Suppressor macrophage treated with lipopolysaccharide for 4 hours (primary cell): ENCODE data around the gene ARHGAP19.
A peak's percentile ranks its signal among the peaks of the same experiment; 100 is the strongest.

Source experiments
- DNase-seq: peaks from one replicate; pipeline ENCODE4 v3.0.0-alpha.2; 2020

The ARHGAP19 gene, protein sequence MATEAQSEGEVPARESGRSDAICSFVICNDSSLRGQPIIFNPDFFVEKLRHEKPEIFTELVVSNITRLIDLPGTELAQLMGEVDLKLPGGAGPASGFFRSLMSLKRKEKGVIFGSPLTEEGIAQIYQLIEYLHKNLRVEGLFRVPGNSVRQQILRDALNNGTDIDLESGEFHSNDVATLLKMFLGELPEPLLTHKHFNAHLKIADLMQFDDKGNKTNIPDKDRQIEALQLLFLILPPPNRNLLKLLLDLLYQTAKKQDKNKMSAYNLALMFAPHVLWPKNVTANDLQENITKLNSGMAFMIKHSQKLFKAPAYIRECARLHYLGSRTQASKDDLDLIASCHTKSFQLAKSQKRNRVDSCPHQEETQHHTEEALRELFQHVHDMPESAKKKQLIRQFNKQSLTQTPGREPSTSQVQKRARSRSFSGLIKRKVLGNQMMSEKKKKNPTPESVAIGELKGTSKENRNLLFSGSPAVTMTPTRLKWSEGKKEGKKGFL

GRCh38 chr10:97292097-97292861 is at the start of gene ARHGAP19:
Gene ARHGAP19, minus strand, starts transcription at chr10:97292637. Its CDS starts 10 bp downstream, at chr10:97292627.
- peak; percentile 98 for DNase-seq

DNA sequence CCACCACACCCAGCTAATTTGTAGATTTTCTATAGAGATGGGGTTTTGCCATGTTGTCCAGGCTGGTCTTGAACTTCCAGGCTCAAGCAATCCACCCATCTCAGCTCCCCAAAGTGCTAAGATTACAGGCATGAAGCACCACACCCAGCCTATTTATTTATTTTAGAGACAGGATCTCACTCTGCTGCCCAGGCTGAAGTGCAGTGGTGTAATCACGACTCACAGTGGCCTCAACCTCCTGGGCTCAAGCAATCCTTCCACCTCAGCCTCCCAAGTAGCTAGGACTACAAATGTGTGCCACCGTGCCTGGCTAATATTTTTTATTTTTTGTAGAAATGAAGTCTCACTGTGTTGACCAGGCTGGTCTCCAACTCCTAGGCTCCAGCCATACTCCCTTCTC is 49.0 kb upstream of the ARHGAP19 start:
- DNase-seq = no peak

- no peak for DNase-seq
Measured at GRCh38 chr10:97338041-97338440, 45.6 kb upstream of the ARHGAP19 start.

DNA sequence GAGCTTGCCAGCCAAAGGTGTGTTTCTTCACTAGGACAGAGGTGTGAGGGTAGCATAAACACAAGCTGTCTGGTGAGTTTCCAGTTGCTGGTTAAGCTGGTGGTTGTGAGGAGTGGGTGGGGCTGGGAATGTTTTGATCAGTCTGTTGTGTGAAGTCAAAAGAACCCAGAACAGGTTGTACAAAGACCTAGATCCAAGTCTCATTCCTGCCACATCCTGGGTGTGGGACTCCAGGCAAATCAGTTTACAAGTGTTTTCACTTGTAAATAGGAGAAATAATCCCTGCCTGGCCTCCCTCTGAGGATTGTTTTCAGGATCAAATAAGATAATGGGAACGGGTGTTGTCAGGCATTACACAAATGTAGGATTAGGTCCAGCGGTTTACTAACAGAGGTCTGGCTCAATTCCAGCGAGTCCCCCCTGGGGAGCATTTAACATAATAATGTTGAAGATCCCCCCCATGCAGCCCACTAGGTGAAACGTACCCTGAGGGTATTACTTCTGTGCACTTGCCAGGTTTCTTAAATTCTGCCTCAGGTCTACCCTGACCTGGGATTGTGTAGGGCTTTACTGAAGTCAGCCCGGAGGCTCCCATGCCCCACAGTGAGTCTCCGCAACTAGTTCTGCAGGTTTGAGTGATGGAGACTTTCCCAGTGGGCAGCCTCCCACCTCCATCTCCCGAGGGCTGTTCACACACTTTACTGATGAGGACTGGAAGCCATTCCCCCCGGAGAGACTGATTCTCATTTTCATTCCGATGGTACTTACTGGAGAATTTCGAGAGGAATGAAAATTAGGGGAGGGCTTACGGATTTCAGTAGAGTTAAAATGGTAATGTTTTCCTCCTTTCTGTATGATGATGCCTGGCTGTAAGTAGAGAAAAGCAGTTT is 44.8 kb upstream of the ARHGAP19 start:
- DNase-seq = no peak

GRCh38 chr10:97336446-97336845 is 44.0 kb upstream of the ARHGAP19 start:
- DNase-seq = no peak

DNA sequence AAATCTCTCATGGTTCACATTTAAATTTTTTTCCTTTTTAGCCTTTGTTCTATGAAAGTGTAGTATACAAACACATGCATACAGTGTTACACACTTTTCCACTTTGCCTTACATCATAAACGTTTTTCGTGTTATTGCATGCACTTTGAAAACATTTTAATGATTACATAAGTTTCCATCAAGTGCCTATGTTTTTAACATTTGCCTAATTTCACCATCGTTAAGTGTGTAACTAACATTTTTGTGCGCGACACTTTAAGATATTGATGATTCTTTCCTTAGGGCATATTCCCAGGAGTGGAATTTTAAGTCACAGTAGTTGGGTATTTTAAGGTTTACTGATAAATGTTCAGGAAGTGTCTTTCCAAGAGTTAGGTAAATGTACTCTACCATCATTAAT is 43.6 kb upstream of the ARHGAP19 start:
- no peak for DNase-seq

DNA sequence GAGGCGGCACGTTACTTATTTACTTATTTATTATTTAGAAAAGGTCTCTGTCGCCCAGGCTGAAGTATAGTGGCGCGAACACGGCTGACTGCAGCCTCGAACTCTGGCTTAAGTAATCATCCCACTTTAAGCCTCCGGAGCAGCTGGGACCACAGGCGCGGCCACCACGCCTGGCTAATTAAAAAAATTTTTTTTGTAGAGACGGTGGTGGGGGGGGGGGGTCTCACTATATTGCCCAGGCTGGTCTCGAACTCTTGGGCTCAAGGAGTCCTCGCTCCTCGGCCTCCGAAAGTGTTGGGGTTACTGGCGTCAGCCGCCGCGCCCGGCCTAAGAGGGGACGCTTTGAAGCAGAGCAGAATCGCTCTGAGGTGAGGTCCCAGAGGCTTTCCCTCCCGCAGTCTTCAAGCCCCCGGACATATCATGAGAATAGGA is 42.8 kb upstream of the ARHGAP19 start:
- no peak for DNase-seq

DNA sequence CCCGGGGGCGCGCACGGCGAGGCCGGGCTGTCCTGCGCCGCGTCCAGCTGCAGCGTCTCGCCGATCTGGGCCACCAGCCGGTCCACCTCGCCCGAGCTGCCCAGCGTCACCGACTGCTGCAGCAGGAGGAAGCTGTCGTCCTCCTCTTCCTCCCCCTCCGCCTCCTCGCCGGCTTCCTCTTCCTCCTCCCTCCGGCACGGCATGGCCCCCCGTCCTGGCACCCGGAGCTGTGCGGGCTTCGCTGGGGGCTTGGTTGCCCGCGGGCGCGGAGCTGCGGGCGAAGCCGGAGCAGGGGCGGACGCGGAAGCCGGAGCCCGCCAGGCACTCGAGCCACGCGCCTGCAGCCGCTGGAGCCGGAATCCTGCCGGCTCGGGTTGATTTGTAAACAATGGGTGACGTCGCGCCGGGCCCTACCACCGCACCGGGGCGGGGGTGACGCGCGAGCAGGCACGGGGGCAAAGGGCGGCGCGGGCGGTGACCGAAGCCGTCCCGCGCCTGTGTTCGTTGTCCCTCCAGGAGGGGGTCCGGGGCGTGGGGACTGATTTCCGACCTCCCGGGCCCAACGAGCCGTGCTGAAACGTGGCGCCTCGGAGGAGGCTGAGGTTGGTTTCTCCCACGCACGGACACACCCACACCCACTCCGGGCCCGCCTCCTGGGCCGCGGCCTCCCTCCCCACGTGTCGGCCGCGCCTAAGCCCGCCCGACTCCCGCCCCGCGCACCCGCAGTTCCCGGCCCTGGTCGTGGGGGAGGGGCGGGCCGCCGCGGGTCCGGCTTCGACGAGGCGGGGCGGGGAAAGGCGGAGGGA is 42.1 kb upstream of the ARHGAP19 start, which contains the start of gene FRAT2:
TSS of gene FRAT2 (minus strand) at position 360 of the 806 bp plus-strand sequence. CDS start at position 203, 157 bp downstream.
- DNase-seq = peak; percentile 93

DNA sequence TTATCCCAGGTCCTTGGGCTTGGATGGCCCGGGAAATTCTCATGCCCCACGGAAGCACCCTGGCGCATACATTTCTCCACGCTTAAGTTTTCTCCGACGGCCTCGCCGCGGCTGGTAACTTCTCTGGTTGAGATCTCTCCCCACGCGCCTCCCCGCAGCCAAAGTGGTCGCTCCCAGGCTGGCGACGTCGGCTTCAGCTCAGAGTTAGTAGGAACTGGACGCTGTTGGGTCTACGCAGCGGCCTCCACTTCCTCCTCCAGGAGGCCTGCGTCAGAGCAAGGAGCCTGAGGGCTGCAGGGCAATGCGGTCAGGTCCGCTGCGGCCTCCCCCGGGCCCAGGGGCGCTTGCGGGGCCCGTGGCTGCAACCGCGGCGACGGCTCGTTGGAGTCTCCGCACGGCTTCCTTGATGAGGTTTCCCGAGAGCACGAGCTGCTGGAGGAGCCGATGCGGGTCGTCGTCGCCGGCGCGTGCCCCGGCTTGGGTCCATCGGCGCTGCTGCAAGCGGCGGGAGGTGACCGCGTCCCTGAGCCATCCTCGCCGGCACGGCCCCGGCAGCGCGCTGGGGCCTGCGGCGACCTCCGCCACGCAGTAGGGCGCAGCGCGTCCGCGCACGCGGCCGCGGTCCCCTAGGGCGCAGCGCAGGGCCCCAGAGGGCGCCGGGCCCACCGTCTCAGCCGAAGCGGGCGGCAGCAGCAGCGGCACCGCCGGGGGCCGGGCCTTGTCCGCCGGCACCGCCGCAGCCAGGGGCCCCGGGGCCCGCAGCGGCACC is 41.3 kb upstream of the ARHGAP19 start:
- DNase-seq = peak; percentile 85

GRCh38 chr10:97333351-97333600 is 40.8 kb upstream of the ARHGAP19 start:
- DNase-seq = no peak

DNA sequence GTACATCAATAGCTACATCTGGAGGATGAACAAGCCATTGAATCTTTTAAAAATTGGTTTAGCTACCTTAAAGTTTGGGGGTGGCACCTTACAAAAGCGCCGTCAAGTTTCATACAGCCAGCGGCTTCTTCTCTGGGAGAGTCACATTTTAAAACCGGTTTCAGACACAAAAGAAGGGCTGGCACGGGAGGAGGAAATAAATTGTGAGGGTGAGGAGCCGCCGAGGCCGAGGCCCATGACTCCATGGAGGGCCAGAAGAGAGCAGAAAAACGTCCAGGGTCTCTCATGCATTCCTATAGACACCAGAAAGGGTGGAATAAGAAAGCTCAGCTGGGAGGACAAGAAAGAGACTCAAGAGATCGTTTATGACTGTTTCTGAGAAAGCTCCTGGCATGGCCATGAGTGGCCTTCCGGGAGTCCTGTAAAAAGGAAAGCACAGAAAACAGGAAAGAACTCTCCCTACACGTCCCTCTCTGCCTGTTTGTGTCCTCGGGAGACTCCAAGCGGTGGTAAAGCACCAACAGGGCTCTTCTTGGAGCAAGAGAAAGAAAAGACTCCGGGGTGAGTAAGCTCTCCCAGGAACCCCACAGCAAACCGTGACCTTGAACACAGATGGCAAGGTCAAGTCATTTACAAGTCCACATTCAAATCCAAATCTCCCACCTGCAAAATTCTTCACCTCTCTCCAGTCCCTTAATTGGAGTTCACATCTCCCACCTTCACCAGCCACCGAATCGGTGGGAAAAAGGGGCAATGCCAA is 40.3 kb upstream of the ARHGAP19 start:
- DNase-seq = peak; percentile 81

DNA sequence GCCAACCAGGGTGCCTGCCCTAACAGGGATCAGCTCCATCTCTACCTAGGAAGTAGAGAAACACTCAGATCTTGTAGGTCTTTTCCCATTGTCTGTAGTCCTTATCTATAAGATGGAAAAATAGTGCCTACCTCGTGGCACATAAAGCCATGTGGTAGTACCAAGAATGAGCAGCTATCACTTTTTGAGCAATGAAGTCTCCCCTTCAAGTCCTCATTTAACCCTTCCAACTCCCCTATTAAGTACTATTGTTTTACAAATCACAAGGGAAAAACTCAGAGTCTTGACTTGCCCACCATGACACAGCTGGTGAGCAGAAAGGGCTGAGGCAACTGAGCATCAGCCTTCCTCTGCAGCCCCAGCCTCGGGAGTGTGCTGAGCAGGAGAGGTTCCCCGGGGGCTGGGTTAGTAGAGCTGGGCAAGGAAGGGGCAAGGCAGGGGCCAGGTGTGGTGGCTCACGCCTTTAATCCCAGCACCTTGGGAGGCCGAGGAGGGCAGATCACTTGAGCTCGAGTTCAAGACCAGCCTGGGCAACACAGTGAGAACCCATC is 38.8 kb upstream of the ARHGAP19 start:
- no peak for DNase-seq

DNA sequence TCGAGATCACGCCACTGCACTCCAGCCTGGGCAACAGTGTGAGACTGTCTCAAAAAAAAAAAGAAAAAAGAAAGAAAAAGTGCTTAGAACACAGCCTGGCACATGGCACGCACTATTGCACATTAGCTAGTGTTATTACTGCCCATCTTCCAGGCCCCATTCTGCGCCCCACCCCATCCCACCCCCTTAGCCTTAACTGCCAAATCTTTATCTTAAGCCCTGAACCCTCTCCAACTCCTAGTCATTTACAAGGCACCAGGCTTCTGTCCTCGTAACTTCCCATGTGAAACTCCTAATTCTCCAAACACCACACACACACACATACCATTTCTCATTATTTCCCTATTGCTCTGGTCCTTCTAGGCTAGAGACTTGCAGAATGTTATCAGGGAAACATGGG is 37.3 kb upstream of the ARHGAP19 start:
- DNase-seq = peak; percentile 27

DNA sequence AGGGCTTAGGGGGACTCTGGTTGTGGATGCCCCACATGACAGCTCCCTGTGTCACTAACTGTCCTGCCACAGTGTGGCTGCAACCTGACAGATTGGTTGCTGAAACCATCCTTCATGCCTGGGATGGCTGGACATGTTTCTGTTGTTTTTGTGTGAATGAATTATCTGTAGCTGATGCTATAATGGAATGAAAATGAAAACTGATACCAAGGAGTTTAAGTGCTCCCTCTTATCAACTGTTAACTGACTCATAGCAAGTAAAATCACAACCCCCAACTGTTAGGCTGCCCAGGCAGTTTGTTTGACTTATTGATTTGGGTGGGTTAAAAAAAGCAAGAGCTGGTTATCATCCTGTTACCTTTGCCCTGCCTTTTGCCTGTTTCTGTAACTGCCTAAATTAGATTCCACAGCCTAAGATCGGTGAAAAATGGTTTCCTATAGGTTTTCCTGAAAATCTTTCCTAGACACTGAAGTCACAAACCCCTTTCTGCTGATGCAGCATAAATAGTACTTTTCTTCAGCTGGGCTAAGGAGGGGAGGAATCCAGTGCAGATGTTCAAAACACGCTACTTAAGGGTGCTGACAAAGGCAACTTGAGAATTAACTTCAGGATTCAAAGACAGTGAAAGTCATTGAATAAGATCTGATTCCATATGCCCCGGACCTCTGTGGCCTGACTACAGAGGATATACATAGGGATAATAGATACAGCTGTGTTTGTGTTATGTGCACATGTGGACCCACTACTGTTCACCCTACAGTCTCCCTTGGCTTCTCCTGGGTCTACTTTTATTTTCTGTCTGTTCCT is 36.4 kb upstream of the ARHGAP19 start:
- no peak for DNase-seq

GRCh38 chr10:97327348-97328294 is 35.2 kb upstream of the ARHGAP19 start:
- no peak for DNase-seq

GRCh38 chr10:97325754-97326153 is 33.3 kb upstream of the ARHGAP19 start:
- DNase-seq = no peak

DNA sequence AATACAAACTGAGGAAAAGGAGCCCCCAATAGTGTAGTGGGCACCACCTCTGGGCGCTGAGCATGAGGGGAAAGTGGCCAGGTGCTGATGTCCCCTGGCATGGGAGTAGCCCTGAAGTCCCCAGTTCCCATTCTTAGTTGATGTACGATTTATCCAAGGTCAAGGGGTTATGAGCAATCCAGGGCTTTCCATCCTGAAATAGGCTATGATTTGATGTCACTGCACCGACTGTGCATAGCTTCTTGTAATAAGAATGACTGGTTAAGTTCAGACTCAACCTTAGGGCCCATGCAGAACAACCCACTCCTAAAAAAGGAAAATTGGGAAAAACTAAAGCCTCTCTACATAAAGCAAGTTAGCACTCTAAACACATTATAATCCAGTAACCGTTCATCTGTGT is 31.1 kb upstream of the ARHGAP19 start:
- peak; percentile 36 for DNase-seq

DNA sequence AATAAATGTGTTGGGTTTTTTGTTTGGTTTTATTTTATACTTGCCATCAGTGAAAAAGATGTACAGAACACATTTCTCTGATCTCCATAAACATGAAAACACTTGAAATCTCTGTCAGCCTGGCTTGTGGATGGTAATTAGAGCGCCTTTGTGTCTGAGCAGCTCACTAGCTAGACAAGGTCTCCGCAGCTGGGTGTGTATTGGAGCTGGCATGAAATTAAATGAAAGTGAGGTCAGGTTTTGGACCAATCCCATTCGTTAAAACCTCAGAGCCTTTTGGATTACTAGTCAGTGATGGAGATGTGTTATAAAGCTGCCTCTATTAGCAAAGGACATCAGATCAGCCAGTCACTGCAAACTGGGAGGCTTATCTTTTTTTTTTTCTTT is 29.4 kb upstream of the ARHGAP19 start:
- no peak for DNase-seq
